Cardiac fibroblast (primary cell): ENCODE data around the gene ELP4.
"Not testable (repeated sequence)": the region's sequence is repeated elsewhere in the genome, so short reads cannot be mapped to it uniquely, and the experiment has no call there.

Source experiments
- DNase-seq, 2 donors: peaks; one replicate each; pipeline versions ENCODE4 v3.0.0 to v3.0.0-alpha.2; 2010; ENCODE audit warnings: low read depth in 2 of 2
- H3K4me3 ChIP-seq, 2 donors: replicated peaks in 1 of 2; 1 replicate in 1 of 2; 2 replicates in 1 of 2; pipeline ENCODE4 v1.5.1; 2011; ENCODE audit warnings: low read depth in 2 of 2, low read length in 2 of 2, mild to moderate bottlenecking in 2 of 2, moderate library complexity in 1 of 2
- TF ChIP-seq, protein P1 (sequence below): IDR thresholded peaks from one replicate; pipeline ENCODE4 v1.5.1; 2011; ENCODE audit warnings: low read depth, mild to moderate bottlenecking, low read length, inconsistent platforms

The ELP4 gene

DNA sequence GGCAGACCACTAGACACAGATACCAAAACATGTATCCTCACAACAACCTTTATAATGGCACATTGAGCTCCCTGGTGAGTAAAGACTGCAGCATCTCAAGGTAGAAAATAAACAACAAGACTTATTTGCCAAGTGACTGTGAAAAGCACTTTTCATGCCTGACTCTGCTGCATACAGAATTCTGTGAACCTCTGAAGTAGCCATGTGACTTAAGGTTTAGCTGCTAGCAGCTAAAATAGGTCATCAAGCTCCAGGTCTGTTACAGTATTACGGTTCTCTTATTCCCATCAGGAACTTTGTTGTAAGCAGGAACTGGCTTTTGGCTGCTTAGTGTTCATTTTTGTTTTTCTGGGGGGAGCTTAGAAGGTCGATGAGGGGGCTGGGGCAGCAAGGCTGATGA lies 162.1 kb downstream of the ELP4 start:
- TF ChIP-seq, protein P1, sequence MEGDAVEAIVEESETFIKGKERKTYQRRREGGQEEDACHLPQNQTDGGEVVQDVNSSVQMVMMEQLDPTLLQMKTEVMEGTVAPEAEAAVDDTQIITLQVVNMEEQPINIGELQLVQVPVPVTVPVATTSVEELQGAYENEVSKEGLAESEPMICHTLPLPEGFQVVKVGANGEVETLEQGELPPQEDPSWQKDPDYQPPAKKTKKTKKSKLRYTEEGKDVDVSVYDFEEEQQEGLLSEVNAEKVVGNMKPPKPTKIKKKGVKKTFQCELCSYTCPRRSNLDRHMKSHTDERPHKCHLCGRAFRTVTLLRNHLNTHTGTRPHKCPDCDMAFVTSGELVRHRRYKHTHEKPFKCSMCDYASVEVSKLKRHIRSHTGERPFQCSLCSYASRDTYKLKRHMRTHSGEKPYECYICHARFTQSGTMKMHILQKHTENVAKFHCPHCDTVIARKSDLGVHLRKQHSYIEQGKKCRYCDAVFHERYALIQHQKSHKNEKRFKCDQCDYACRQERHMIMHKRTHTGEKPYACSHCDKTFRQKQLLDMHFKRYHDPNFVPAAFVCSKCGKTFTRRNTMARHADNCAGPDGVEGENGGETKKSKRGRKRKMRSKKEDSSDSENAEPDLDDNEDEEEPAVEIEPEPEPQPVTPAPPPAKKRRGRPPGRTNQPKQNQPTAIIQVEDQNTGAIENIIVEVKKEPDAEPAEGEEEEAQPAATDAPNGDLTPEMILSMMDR = no peak
- H3K4me3 ChIP-seq = no peak overlapping the region
- no peak for DNase-seq

DNA sequence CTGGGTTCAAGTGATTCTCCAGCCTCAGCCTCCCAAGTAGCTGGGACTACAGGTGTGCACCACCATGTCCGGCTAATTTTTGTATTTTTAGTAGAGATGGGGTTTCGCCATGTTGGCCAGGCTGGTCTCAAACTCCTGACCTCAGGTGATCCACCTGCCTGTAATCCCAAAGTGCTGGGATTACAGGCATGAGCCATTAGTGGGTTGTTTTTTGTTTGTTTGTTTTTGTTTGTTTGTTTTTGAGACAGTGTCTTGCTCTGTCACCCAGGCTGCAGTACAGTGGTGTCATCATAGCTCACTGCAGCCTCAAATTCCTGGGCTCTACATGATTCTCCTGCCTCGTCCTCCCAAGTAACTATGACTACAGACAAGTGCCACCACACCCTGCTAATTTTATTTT lies 163.5 kb downstream of the ELP4 start:
- not testable (repeated sequence) for H3K4me3 ChIP-seq, DNase-seq

DNA sequence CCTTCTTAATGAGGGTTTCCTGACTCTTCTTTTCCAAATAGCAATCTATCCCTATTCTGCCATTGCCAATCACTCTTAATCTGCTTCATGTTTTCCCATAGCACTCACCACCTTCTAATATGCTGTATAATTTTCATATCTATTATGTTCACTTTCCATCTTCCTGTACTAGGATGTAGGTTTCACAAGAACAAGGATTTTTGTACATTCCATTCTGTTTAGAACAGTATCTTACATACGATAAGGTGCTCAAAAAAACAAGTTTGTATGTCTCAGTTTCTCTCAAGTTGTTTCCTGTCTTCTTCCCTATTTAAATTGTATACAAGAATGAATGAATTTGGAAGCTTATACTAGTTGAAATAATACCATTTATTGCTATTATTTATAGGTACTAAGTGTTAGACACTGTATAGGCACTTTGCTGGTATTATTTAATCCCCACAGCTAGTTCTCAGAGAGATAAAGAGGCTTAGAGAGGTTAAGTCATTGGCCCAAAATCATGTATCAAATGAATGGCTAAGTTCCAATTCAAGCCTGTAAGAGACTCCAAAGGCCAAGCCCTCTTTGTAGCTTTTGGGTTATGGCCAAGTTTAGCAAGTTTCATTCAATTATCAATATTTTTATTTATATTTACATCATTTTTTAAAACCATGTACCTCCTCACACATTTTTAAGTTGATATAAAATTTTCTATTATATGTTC lies 166.9 kb downstream of the ELP4 start:
- no peak overlapping the region for H3K4me3 ChIP-seq
- DNase-seq = peak; percentile 29 to 40
- TF ChIP-seq, protein P1 = no peak

DNA sequence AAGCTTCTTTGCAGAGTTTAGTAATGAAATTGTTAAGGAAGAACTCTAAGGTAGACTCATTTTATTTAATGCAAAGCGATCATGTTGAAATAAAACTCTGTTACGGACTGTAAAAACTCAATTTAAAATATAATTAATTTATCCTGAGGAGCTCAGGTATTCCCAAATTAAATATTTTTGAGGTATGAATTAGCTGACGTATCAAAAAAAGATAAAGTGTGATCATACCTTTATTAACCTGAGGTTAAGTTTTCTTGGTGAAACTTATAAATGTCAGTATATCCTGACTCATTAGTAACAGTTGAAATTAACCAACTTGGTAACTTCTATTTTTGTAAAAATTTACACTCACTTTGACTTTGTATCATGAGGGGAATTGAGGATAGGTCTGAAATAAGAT lies 171.2 kb downstream of the ELP4 start:
- TF ChIP-seq, protein P1 = no peak
- DNase-seq = no peak
- no peak overlapping the region for H3K4me3 ChIP-seq

DNA sequence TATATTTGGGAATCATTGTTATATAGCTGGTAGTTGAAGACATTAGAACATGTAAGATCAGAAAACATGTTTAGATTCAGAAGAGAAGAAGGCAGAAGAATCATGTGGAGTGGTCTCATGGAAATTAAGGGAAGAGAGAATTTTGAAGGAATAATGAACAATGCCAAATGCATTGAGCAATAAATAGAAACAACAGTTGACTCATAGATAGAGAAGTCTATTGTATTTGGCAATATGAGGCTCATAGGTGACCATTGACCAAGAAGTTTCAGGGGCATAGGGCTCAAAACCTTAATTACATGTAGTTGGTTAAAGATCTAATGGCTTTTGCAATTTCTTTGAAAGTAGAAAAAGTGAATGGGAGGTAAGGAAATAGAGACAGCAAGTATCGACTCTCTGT lies 177.7 kb downstream of the ELP4 start:
- peak; percentile 32 to 61 for DNase-seq
- no peak overlapping the region for H3K4me3 ChIP-seq
- TF ChIP-seq, protein P1 = no peak

DNA sequence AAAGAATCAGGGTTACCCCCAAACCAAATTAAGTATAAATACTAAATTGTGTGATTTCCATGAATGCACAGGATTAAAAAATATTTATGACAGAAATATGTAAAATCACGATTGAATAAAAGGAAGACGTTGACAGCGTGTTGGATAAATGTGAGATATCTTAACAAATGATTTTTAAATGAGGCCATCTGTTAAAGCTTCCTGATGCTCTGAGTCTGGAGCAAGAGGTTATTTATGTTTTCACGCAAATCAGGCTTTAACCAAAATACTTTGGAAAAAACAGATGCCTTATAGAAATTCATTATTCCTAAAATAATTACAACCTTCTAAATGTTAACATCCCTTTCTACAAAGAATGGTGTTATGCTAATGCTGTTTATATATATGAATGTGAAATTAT lies 178.3 kb downstream of the ELP4 start:
- no peak overlapping the region for H3K4me3 ChIP-seq
- TF ChIP-seq, protein P1 = no peak
- DNase-seq = no peak

DNA sequence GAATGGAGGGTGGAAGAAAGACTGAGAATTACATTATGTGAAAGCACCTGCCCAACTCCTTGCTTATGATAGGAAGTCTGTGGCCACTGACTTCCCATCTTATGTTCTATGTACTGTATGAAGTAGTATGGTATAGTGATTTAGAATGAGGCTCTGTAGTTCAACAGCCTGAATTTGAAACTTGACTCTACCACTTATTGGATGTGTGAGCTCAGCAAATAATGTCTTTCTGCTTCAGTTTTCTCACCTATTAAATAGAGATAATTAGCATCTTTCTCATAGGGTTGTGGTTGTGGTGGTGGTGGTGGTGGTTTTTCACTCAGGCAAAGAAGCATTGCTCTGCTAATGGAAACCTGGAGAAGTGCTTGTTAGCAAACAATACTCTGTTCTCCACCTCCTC lies 180.0 kb downstream of the ELP4 start:
- DNase-seq = no peak
- no peak overlapping the region for H3K4me3 ChIP-seq
- TF ChIP-seq, protein P1 = no peak
